Fibroblast of skin of scalp (primary cell): ENCODE measurements around the gene MAL.
"Not testable (repeated sequence)": the region's sequence is repeated elsewhere in the genome, so short reads cannot be mapped to it uniquely, and the experiment has no call there.

Source experiments
- DNase-seq: peaks from one replicate; pipeline ENCODE4 v3.0.0-alpha.2; 2013

MAL gene

GRCh38 chr2:95034818-95035217, 9.3 kb downstream of the MAL start:
- DNase-seq, result no peak

GRCh38 chr2:95036596-95037383, 11.3 kb downstream of the MAL start:
- no peak for DNase-seq

DNA sequence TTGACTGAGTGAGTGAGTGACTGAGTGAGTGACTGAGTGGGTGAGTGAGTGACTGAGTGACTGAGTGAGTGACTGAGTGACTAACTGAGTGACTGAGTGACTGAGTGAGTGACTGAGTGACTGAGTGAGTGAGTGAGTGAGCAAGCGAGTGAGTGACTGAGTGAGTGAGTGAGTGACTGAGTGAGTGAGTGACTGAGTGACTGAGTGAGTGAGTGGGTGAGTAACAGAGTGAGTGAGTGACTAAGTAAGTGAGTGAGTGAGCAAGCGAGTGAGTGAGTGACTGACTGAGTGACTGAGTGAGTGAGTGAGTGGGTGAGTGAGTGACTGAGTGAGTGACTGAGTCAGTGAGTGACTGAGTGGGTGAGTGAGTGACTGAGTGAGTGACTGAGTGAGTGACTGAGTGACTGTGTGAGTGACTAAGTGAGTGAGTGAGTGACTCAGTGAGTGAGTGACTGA, 11.9 kb downstream of the MAL start:
- no peak for DNase-seq

DNA sequence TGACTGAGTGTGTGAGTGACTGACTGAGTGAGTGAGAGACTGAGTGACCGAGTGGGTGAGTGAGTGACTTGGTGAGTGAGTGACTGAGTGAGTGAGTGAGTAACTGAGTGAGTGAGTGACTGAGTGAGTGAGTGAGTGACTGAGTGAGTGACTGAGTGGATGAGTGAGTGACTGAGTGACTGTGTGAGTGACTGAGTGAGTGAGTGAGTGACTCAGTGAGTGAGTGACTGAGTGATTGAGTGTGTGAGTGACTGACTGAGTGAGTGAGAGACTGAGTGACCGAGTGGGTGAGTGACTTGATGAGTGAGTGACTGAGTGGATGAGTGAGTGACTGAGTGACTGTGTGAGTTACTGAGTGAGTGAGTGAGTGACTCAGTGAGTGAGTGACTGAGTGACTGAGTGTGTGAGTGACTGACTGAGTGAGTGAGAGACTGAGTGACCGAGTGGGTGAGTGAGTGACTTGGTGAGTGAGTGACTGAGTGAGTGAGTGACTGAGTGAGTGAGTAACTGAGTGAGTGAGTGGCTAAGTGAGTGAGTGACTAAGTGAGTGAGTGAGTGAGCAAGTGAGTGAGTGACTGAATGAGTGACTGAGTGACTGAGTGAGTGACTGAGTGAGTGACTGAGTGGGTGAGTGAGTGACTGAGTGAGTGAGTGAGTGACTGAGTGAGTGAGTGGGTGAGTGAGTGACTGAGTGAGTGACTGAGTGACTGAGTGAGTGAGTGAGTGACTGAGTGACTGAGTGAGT, 12.5 kb downstream of the MAL start:
- DNase-seq, result not testable (repeated sequence)

GRCh38 chr2:95038635-95039298, 13.3 kb downstream of the MAL start:
- DNase-seq, result no peak

DNA sequence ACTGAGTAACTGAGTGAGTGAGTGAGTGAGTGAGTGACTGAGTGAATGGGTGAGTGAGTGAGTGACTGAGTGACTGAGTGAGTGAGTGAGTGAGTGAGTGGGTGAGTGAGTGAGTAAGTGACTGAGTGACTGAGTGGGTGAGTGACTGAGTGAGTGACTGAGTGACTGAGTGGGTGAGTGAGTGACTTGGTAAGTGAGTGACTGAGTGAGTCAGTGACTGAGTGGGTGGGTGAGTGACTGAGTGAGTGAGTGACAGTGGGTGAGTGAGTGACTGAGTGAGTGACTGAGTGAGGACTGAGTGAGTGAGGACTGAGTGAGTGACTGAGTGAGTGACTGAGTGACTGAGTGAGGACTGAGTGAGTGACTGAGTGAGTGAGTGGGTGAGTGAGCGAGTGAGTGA, 13.9 kb downstream of the MAL start:
- DNase-seq, result no peak

GRCh38 chr2:95039978-95040377, 14.5 kb downstream of the MAL start:
- DNase-seq, result no peak

- DNase-seq, result no peak
These were observed 14.9 kb downstream of the MAL start for GRCh38 chr2:95040426-95040825.

GRCh38 chr2:95041060-95041823, 15.7 kb downstream of the MAL start:
- no peak for DNase-seq

- DNase-seq, result no peak
These were observed 16.4 kb downstream of the MAL start for GRCh38 chr2:95041824-95042442.

DNA sequence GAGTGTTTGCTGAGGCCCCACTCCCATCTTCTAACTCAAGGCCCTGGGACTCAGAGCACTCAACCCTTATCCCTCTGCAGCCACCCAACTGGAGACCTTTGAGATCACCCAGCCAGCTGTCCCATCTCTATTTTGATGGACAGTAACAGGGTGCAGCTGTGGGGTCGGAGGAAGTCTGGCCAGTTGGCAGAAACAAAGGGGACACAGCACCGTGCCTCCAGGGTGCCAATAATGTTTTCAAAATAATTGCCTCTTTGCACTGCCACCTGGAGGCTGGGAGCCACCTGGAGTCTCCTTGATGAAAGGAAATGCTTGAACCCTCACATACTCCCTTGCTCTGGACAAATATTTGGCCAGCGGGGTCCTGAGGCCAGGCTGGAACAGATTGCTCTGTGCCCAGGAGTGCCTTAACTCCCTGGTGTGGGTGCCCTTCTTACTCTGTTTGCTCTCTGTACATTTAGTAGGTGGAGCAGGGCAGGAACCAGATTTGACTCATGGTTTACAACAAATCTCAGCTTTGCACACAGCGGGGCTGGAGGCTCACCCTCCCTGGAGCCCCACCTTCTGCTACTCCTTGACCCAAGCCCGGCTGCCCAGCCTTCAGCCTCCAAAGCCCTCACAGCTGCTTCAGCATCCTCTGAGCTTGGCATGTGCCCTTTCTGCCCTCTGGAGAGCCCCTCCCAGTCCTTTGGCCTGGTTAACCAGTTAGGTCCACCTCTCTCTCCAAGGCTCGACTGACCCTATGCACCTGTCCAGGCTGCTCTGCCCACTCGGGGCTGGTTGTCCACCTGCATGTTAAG, 17.2 kb downstream of the MAL start:
- no peak for DNase-seq

- peak; percentile 56 for DNase-seq
These were observed 18.0 kb downstream of the MAL start for GRCh38 chr2:95043300-95044093.

GRCh38 chr2:95044601-95045000, 19.1 kb downstream of the MAL start:
- DNase-seq, result no peak

- no peak for DNase-seq
These were observed 21.0 kb downstream of the MAL start for GRCh38 chr2:95046371-95047112.

GRCh38 chr2:95047629-95048510, 22.4 kb downstream of the MAL start:
- no peak for DNase-seq

- no peak for DNase-seq
These were observed 23.5 kb downstream of the MAL start for GRCh38 chr2:95048825-95049682.

DNA sequence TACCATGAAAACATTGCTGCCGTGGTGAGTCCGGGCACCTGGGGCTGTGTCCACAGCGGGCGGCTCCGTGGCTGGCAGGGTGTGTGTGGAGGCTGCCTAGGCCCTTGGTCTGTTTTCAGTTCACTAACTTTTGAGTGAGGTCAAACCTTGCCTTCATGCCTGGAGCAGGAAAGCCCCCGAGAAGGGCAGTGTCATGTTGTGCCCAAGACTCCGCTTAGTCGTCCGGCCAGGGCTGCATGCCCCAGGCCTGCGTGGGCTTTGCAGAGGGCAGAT, 24.1 kb downstream of the MAL start:
- no peak for DNase-seq

- DNase-seq, result no peak
These were observed 24.5 kb downstream of the MAL start for GRCh38 chr2:95049961-95050360.
